Left ventricle myocardium inferior (tissue), 1 donor: Measurements from ENCODE around the gene PER1. TPM values are rescaled to one million over a fixed set of nuclear protein-coding genes. Genes with fewer than 3 reads are reported as not detected.
A peak's percentile ranks its signal among the peaks of the same experiment; 100 is the strongest.

Source experiments
- DNase-seq: peaks from one replicate; pipeline ENCODE4 v3.0.0-alpha.2; 2020
- H3K27ac ChIP-seq: fragments of 200-600 bp; replicated peaks from 2 replicates; pipeline ENCODE4 v1.8.0; 2021
- H3K27me3 ChIP-seq: fragments of 200-600 bp; 2 replicates; pipeline ENCODE4 v1.8.0; 2021; ENCODE audit warnings: low read depth
- H3K36me3 ChIP-seq: fragments of 200-600 bp; 2 replicates; pipeline ENCODE4 v1.8.0; 2021
- H3K4me1 ChIP-seq: fragments of 200-600 bp; 2 replicates; pipeline ENCODE4 v1.8.0; 2021
- H3K4me3 ChIP-seq: fragments of 200-600 bp; 2 replicates; pipeline ENCODE4 v1.8.0; 2021; ENCODE audit warnings: mild to moderate bottlenecking, moderate library complexity
- H3K9me3 ChIP-seq: fragments of 200-600 bp; replicated peaks from 2 replicates; pipeline ENCODE4 v1.8.0; 2021
- CTCF ChIP-seq: fragments of 200-600 bp; IDR thresholded peaks from 2 replicates; pipeline ENCODE4 v1.8.0; 2021; ENCODE audit warnings: antibody characterized with exemption, mild to moderate bottlenecking, borderline replicate concordance
- intact Hi-C: fragments of 100-400 bp; cut with micrococcal nuclease; formaldehyde crosslinking; loops from one replicate; pipeline ENCODE4 v1.11.0; 2022
- total RNA-seq: library from RNA; stranded (reverse); fragmentation: NEBNext Ultra II Directional; extraction: Animal tissue kit (Norgen Biotek cat#: 25700); gene quantifications from one replicate; pipeline ENCODE4 v1.2.1, GENCODE V29; 2021
- donor health status: DM: no; HTN: yes; CAD: no; lungs with severe emphysema.

The PER1 gene
- total RNA-seq, 1 donor from 2014 or later = 109 TPM

- H3K9me3 ChIP-seq = no peaks in the 10 kb centered on the region
- no peak for TF ChIP-seq CTCF
- H3K27ac ChIP-seq = peak overlapping the region; percentile 99
- H3K36me3 ChIP-seq = peaks cover 94% of the 10 kb centered on the region
- no peaks in the 10 kb centered on the region for H3K27me3 ChIP-seq
- intact Hi-C loops = no loop called here
- DNase-seq = no peak
- peaks cover 89% of the 10 kb centered on the region for H3K4me1 ChIP-seq
- no peak overlapping the region for H3K4me3 ChIP-seq
Observed at GRCh38 chr17:8146381-8147140, 5.6 kb downstream of the PER1 start.

GRCh38 chr17:8145811-8146210, 6.4 kb downstream of the PER1 start:
- DNase-seq = no peak
- Histone ChIP-seq H3K27ac (peak overlapping the region; percentile 99), H3K4me3 (no peak overlapping the region), H3K4me1 (peaks cover 94% of the 10 kb centered on the region), H3K9me3 (no peaks in the 10 kb centered on the region), H3K27me3 (no peaks in the 10 kb centered on the region), H3K36me3 (peaks cover 100% of the 10 kb centered on the region)
- no peak for TF ChIP-seq CTCF
- intact Hi-C loops = no loop called here

- no peak for DNase-seq
- intact Hi-C loops = no loop called here
- no peaks in the 10 kb centered on the region for H3K9me3 ChIP-seq
- TF ChIP-seq CTCF = no peak
- peaks cover 100% of the 10 kb centered on the region for H3K36me3 ChIP-seq
- H3K4me3 ChIP-seq = no peak overlapping the region
- peaks cover 94% of the 10 kb centered on the region for H3K4me1 ChIP-seq
- H3K27ac ChIP-seq = peak overlapping the region; percentile 99
- no peaks in the 10 kb centered on the region for H3K27me3 ChIP-seq
Observed at GRCh38 chr17:8144401-8145231, 7.6 kb downstream of the PER1 start.

GRCh38 chr17:8143581-8144400, 8.4 kb downstream of the PER1 start:
- intact Hi-C loops = no loop called here
- peaks cover 97% of the 10 kb centered on the region for H3K36me3 ChIP-seq
- H3K27ac ChIP-seq = peak overlapping the region; percentile 52
- no peak for DNase-seq
- H3K4me3 ChIP-seq = no peak overlapping the region
- TF ChIP-seq CTCF = no peak
- H3K27me3 ChIP-seq = no peaks in the 10 kb centered on the region
- peaks cover 93% of the 10 kb centered on the region for H3K4me1 ChIP-seq
- H3K9me3 ChIP-seq = no peaks in the 10 kb centered on the region

- H3K36me3 ChIP-seq = peaks cover 90% of the 10 kb centered on the region
- intact Hi-C loops = no loop called here
- no peak for TF ChIP-seq CTCF
- H3K4me1 ChIP-seq = peaks cover 91% of the 10 kb centered on the region
- H3K4me3 ChIP-seq = no peak overlapping the region
- DNase-seq = no peak
- no peaks in the 10 kb centered on the region for H3K9me3 ChIP-seq
- peak overlapping the region; percentile 52 for H3K27ac ChIP-seq
- no peaks in the 10 kb centered on the region for H3K27me3 ChIP-seq
Observed at GRCh38 chr17:8142887-8143580, 9.2 kb downstream of the PER1 start.
